H9 (cell line): ENCODE data around the gene TEK. TPM values are rescaled to one million over a fixed set of nuclear protein-coding genes. Genes with fewer than 3 reads are reported as not detected.

Source experiments
- DNase-seq: peaks from one replicate; pipeline ENCODE4 v3.0.0-alpha.2; 2017
- H2AFZ ChIP-seq: one replicate; pipeline ENCODE4 v1.6.1; 2013; ENCODE audit warnings: mild to moderate bottlenecking, low read length, control low read depth, moderate library complexity
- H2AK5ac ChIP-seq: 2 replicates; pipeline ENCODE4 v1.6.1; 2013; ENCODE audit warnings: low read length, control low read depth, mixed read lengths; ENCODE audit not compliant: insufficient read length
- H2BK120ac ChIP-seq: one replicate; pipeline ENCODE4 v1.6.1; 2013; ENCODE audit warnings: low read depth, mild to moderate bottlenecking, low read length, control low read depth, inconsistent platforms; ENCODE audit not compliant: poor library complexity, severe bottlenecking
- H2BK12ac ChIP-seq: 2 replicates; pipeline ENCODE4 v1.6.1; 2013; ENCODE audit warnings: low read length, control low read depth, mixed read lengths, low read depth; ENCODE audit not compliant: insufficient read length
- H2BK15ac ChIP-seq: 2 replicates; pipeline ENCODE4 v1.6.1; 2013; ENCODE audit warnings: low read depth, low read length, control low read depth
- H2BK20ac ChIP-seq: one replicate; pipeline ENCODE4 v1.6.1; 2013; ENCODE audit warnings: low read depth, mild to moderate bottlenecking, low read length, control low read depth, inconsistent platforms; ENCODE audit not compliant: poor library complexity, severe bottlenecking
- H2BK5ac ChIP-seq: 2 replicates; pipeline ENCODE4 v1.6.1; 2013; ENCODE audit warnings: low read length, control low read depth, mixed read lengths; ENCODE audit not compliant: insufficient read length
- H3K14ac ChIP-seq: 2 replicates; pipeline ENCODE4 v1.6.1; 2013; ENCODE audit warnings: low read length, control low read depth; ENCODE audit not compliant: insufficient read depth
- H3K18ac ChIP-seq: 2 replicates; pipeline ENCODE4 v1.6.1; 2013; ENCODE audit warnings: low read depth, mild to moderate bottlenecking, mixed read lengths, low read length, control low read depth; ENCODE audit not compliant: insufficient read length
- H3K23ac ChIP-seq: 2 replicates; pipeline ENCODE4 v1.6.1; 2013; ENCODE audit warnings: low read length, control low read depth, mixed read lengths, low read depth; ENCODE audit not compliant: insufficient read length
- H3K23me2 ChIP-seq: 2 replicates; pipeline ENCODE4 v1.6.1; 2013; ENCODE audit warnings: low read depth, mild to moderate bottlenecking, mixed read lengths, low read length, control low read depth; ENCODE audit not compliant: insufficient read length, poor library complexity, severe bottlenecking
- H3K27ac ChIP-seq: 2 replicates; pipeline ENCODE4 v1.5.1; 2013; ENCODE audit warnings: low read length, control low read depth, mixed read lengths, low read depth; ENCODE audit not compliant: insufficient read length
- H3K27me3 ChIP-seq: 2 replicates; pipeline ENCODE4 v1.6.1; 2013; ENCODE audit warnings: low read length, control low read depth, inconsistent platforms; ENCODE audit not compliant: insufficient read depth
- H3K4ac ChIP-seq: 2 replicates; pipeline ENCODE4 v1.6.1; 2013; ENCODE audit warnings: low read depth, mild to moderate bottlenecking, control low read depth, inconsistent platforms, low read length, moderate library complexity
- H3K4me1 ChIP-seq: 2 replicates; pipeline ENCODE4 v1.6.1; 2013; ENCODE audit warnings: low read length, control low read depth, inconsistent platforms; ENCODE audit not compliant: insufficient read depth
- H3K4me2 ChIP-seq: 2 replicates; pipeline ENCODE4 v1.6.1; 2013; ENCODE audit warnings: low read length, control low read depth, mixed read lengths; ENCODE audit not compliant: insufficient read length, insufficient read depth
- H3K56ac ChIP-seq: 2 replicates; pipeline ENCODE4 v1.6.1; 2013; ENCODE audit warnings: low read depth, mild to moderate bottlenecking, mixed read lengths, low read length, control low read depth; ENCODE audit not compliant: insufficient read length
- H3K79me1 ChIP-seq: 2 replicates; pipeline ENCODE4 v1.6.1; 2013; ENCODE audit warnings: low read depth, mild to moderate bottlenecking, moderate library complexity, low read length, control low read depth, inconsistent platforms; ENCODE audit not compliant: insufficient read depth, poor library complexity, severe bottlenecking
- H3K79me2 ChIP-seq: 2 replicates; pipeline ENCODE4 v1.6.1; 2013; ENCODE audit warnings: low read length, control low read depth, inconsistent platforms; ENCODE audit not compliant: insufficient read depth
- H3K9ac ChIP-seq: 2 replicates; pipeline ENCODE4 v1.6.1; 2013; ENCODE audit warnings: low read length, control low read depth, mixed read lengths; ENCODE audit not compliant: insufficient read length; ENCODE audit errors: extremely low read depth
- H3K9me3 ChIP-seq: one replicate; pipeline ENCODE4 v1.6.1; 2013; ENCODE audit warnings: low read depth, low read length, inconsistent platforms; ENCODE audit not compliant: control insufficient read depth
- H3T11ph ChIP-seq: one replicate; pipeline ENCODE4 v1.6.1; 2013; ENCODE audit warnings: mild to moderate bottlenecking, low read length, control low read depth, inconsistent platforms
- H4K20me1 ChIP-seq: one replicate; pipeline ENCODE4 v1.6.1; 2013; ENCODE audit not compliant: control insufficient read depth, insufficient read length, insufficient read depth
- H4K5ac ChIP-seq: 2 replicates; pipeline ENCODE4 v1.6.1; 2013; ENCODE audit warnings: low read depth, mild to moderate bottlenecking, mixed read lengths, low read length, control low read depth; ENCODE audit not compliant: insufficient read length
- H4K8ac ChIP-seq: replicated peaks from 2 replicates; pipeline ENCODE4 v1.6.1; 2013; ENCODE audit warnings: low read length, control low read depth, mixed read lengths, low read depth; ENCODE audit not compliant: insufficient read length
- H4K91ac ChIP-seq: 2 replicates; pipeline ENCODE4 v1.6.1; 2013; ENCODE audit warnings: low read depth, mild to moderate bottlenecking, moderate library complexity, mixed read lengths, low read length, control low read depth; ENCODE audit not compliant: insufficient read length
- H3K27ac Mint-ChIP-seq, 3 experiments: 2 replicates in 2 of 3; 3 replicates in 1 of 3; pipeline ENCODE4 v1.8.0; 2020 to 2021; ENCODE audit warnings: mixed read lengths in 3 of 3, mild to moderate bottlenecking in 1 of 3, moderate library complexity in 1 of 3
- H3K27me3 Mint-ChIP-seq: 2 replicates; pipeline ENCODE4 v1.8.0; 2021; ENCODE audit warnings: low read depth, mild to moderate bottlenecking, moderate library complexity, mixed read lengths
- H3K36me3 Mint-ChIP-seq, 3 experiments: 2 replicates in 2 of 3; 3 replicates in 1 of 3; pipeline ENCODE4 v1.8.0; 2020 to 2021; ENCODE audit warnings: low read depth in 3 of 3, mixed read lengths in 3 of 3; ENCODE audit not compliant: insufficient read depth in 1 of 3
- H3K4me1 Mint-ChIP-seq, 2 experiments: 2 replicates each; pipeline ENCODE4 v1.8.0; 2020; ENCODE audit warnings: mixed read lengths in 2 of 2
- H3K4me3 Mint-ChIP-seq, 2 experiments: 2 replicates in 1 of 2; 3 replicates in 1 of 2; pipeline ENCODE4 v1.8.0; 2020 to 2021; ENCODE audit warnings: mild to moderate bottlenecking in 2 of 2, mixed read lengths in 2 of 2, moderate library complexity in 1 of 2
- H3K9me3 Mint-ChIP-seq, 2 experiments: 2 replicates in 1 of 2; 3 replicates in 1 of 2; pipeline ENCODE4 v1.8.0; 2020; ENCODE audit warnings: mild to moderate bottlenecking in 2 of 2, mixed read lengths in 2 of 2, moderate library complexity in 1 of 2
- CTCF ChIP-seq: fragments of 200-600 bp; sonication (generic); conservative IDR thresholded peaks from 3 replicates; pipeline ENCODE4 v1.8.0; 2021; ENCODE audit warnings: antibody characterized with exemption, mild to moderate bottlenecking
- WGBS: extraction: QIAGEN DNeasy Blood & Tissue Kit; methylation state at CpG from one replicate; pipeline ENCODE4 v1.1.7; 2013; ENCODE audit warnings: missing lambda C conversion rate, low lambda C conversion rate, mixed read lengths; ENCODE audit not compliant: insufficient read length; ENCODE audit errors: extremely low coverage; 5-methylcytosine and 5-hydroxymethylcytosine counted together
- total RNA-seq: library from RNA; stranded (reverse); gene quantifications from 2 replicates; pipeline ENCODE4 v1.2.1, GENCODE V29; 2021

Gene TEK
- total RNA-seq, 1 experiment from 2014 or later: 1.8 TPM

GRCh38 chr9:27184556-27185351 is 75.7 kb downstream of the TEK start:
- Mint-ChIP-seq H3K4me1 (no peaks in the 10 kb centered on the region), H3K27ac (no peak overlapping the region), H3K36me3 (peaks cover 0 to 7% (median 0%) of the 10 kb centered on the region in 3 experiments; a peak in 2 of 7 replicates), H3K9me3 (no peaks in the 10 kb centered on the region), H3K27me3 (no peaks in the 10 kb centered on the region), H3K4me3 (no peak overlapping the region)
- Histone ChIP-seq H2BK20ac (no peak overlapping the region), H3K79me1 (no peaks in the 10 kb centered on the region), H3K27ac (no peak overlapping the region), H3K4me1 (no peaks in the 10 kb centered on the region), H4K91ac (no peak overlapping the region), H4K8ac (no peak overlapping the region), H3K27me3 (no peaks in the 10 kb centered on the region), H3K14ac (no peak overlapping the region), H2BK15ac (no peak overlapping the region), H3K79me2 (no peaks in the 10 kb centered on the region), H3K4ac (no peak overlapping the region), H3K9me3 (no peaks in the 10 kb centered on the region), H3T11ph (no peak overlapping the region), H2AFZ (no peak overlapping the region), H4K20me1 (no peaks in the 10 kb centered on the region), H3K9ac (no peak overlapping the region), H4K5ac (no peak overlapping the region), H3K4me2 (no peak overlapping the region), H3K23me2 (no peaks in the 10 kb centered on the region), H2BK12ac (no peak overlapping the region), H2BK5ac (no peak overlapping the region), H2AK5ac (no peak overlapping the region), H3K56ac (no peak overlapping the region), H3K18ac (no peak overlapping the region), H3K23ac (no peak overlapping the region), H2BK120ac (no peak overlapping the region)
- no peak for DNase-seq
- WGBS: no CpG with 5 or more reads among the region's 5 CpGs
- no peak for TF ChIP-seq CTCF
